OCI-LY7 (cell line): ENCODE measurements around the gene EIPR1. TPM values are rescaled to one million over a fixed set of nuclear protein-coding genes. Genes with fewer than 3 reads are reported as not detected.

Experiments used
- BruUV-seq: library from RNA; stranded (reverse); fragments of 400-500 nt; replicated peaks from 2 replicates; lab custom pipeline; 2021; lab: Mats Ljungman, UMichigan
- CTCF ChIA-PET: fragments of 300-600 bp; sonication (Branson Sonifier 250); formaldehyde crosslinking; loops from one replicate; lab custom pipeline; 2022; ENCODE audit warnings: antibody characterized with exemption; ENCODE audit not compliant: unreplicated experiment; lab: Charles Lee
- POLR2A ChIA-PET: fragments of 300-600 bp; sonication (Branson Sonifier 250); formaldehyde crosslinking; loops from one replicate; lab custom pipeline; 2022; ENCODE audit warnings: antibody characterized with exemption; lab: Charles Lee
- DNase-seq: peaks from one replicate; pipeline ENCODE4 v3.0.0-alpha.2; 2015; ENCODE audit warnings: low spot score
- H2AFZ ChIP-seq: fragments of 200-600 bp; sonication (generic), shearing (Covaris generic); 2 replicates; pipeline ENCODE4 v1.6.1; 2014; ENCODE audit warnings: mild to moderate bottlenecking, antibody characterized with exemption, low read length, moderate library complexity
- H3K27ac ChIP-seq: fragments of 200-600 bp; sonication (generic); 2 replicates; pipeline ENCODE4 v1.5.1; 2014; ENCODE audit warnings: mixed run types, low read depth, mild to moderate bottlenecking, moderate library complexity, low read length, inconsistent platforms; ENCODE audit not compliant: poor library complexity, severe bottlenecking
- H3K36me3 ChIP-seq: fragments of 200-600 bp; sonication (generic); 2 replicates; pipeline ENCODE4 v1.6.1; 2014; ENCODE audit warnings: mild to moderate bottlenecking, antibody characterized with exemption, low read length, moderate library complexity, mixed read lengths; ENCODE audit not compliant: insufficient read depth
- H3K4me1 ChIP-seq: fragments of 200-600 bp; sonication (generic); 2 replicates; pipeline ENCODE4 v1.5.1; 2014; ENCODE audit warnings: mild to moderate bottlenecking, low read length; ENCODE audit not compliant: insufficient read depth, poor library complexity, severe bottlenecking
- H3K4me2 ChIP-seq: fragments of 200-600 bp; sonication (generic); 2 replicates; pipeline ENCODE4 v1.6.1; 2014; ENCODE audit warnings: mild to moderate bottlenecking, low read length
- H3K4me3 ChIP-seq: fragments of 200-600 bp; sonication (generic); 2 replicates; pipeline ENCODE4 v1.5.1; 2014; ENCODE audit warnings: mild to moderate bottlenecking, low read depth, low read length; ENCODE audit not compliant: poor library complexity, severe bottlenecking
- H3K79me2 ChIP-seq: fragments of 200-600 bp; sonication (generic); 2 replicates; pipeline ENCODE4 v1.6.1; 2016; ENCODE audit warnings: low read depth, mild to moderate bottlenecking, low read length, moderate library complexity, mixed read lengths; ENCODE audit not compliant: insufficient read depth
- H3K9me2 ChIP-seq: fragments of 200-600 bp; sonication (generic); 2 replicates; pipeline ENCODE4 v1.6.1; 2016; ENCODE audit warnings: mild to moderate bottlenecking, low read length, mixed read lengths; ENCODE audit not compliant: insufficient read depth
- H3K9me3 ChIP-seq: fragments of 200-600 bp; sonication (generic); 2 replicates; pipeline ENCODE4 v1.6.1; 2014; ENCODE audit warnings: mild to moderate bottlenecking, mixed run types, low read length, mixed read lengths
- H4K20me1 ChIP-seq: fragments of 200-600 bp; sonication (generic); 2 replicates; pipeline ENCODE4 v1.6.1; 2014; ENCODE audit warnings: mild to moderate bottlenecking, antibody characterized with exemption, low read length, moderate library complexity, mixed read lengths; ENCODE audit not compliant: insufficient read depth
- EZH2phosphoT487 ChIP-seq: fragments of 200-600 bp; sonication (generic); IDR thresholded peaks from 2 replicates; pipeline ENCODE4 v1.6.1; 2018; ENCODE audit warnings: low read depth, borderline replicate concordance, mild to moderate bottlenecking, mixed run types, antibody characterized with exemption, low read length, moderate library complexity, mixed read lengths
- intact Hi-C: fragments of 100-400 bp; cut with micrococcal nuclease; formaldehyde crosslinking; loops from one replicate; pipeline ENCODE4 v1.10.0; 2022; ENCODE audit not compliant: unreplicated experiment
- total RNA-seq, 2 experiments: library from RNA; depleted of rRNA in 1 of 2; stranded (reverse); fragments of >200 nt in 1 of 2; shearing (Covaris generic) in 1 of 2; gene quantifications; 2 replicates each; pipeline ENCODE4 v1.2.3, GENCODE V29; 2014 to 2022
- TF ChIP-seq, protein P1 (sequence below): fragments of 200-600 bp; sonication (generic); conservative IDR thresholded peaks from 2 replicates; pipeline ENCODE4 v1.5.1; 2014; ENCODE audit warnings: mild to moderate bottlenecking, antibody characterized with exemption, low read length, moderate library complexity, mixed read lengths

Gene EIPR1
- total RNA-seq, 2 experiments from 2014 or later = 60.5 to 61.7 TPM

DNA sequence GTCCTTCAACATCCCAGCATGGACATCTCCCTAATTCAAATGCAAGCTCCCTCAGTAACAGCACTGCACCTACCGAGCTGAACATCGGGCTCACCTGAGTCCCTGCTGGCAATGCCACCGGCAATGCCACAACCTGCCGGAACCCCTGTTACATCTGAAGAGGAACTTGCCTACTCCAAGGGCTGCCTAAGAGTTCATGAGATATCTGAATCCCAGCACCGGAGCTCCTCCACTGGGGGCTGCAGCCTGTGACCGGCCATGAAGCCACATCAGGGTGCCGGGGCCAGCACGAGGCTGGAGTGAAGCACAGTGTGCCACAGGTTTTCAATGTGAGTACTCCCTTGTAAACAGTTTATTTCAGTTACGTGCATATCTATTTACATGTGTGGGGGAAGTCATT lies 152.9 kb downstream of the EIPR1 start:
- ChIA-PET POLR2A (interaction anchor here (0.6 kb wide), 1 partner anchor 640 kb away, joined by 3 read pairs; no protein-coding TSS in a partner anchor), CTCF (no interaction called here)
- no peaks in the 10 kb centered on the region for H4K20me1 ChIP-seq
- no peak overlapping the region for H3K27ac ChIP-seq
- intact Hi-C loops = no loop called here
- H3K9me2 ChIP-seq = no peaks in the 10 kb centered on the region
- H3K36me3 ChIP-seq = 0 out of 2 replicates have a peak, but pooled peaks cover 6% of the 10 kb centered on the region
- DNase-seq = no peak
- H3K4me1 ChIP-seq = no peaks in the 10 kb centered on the region
- peaks cover 10% of the 10 kb centered on the region for H3K9me3 ChIP-seq
- no peak overlapping the region for H2AFZ ChIP-seq
- no peaks in the 10 kb centered on the region for H3K79me2 ChIP-seq
- no TSS peak for BruUV-seq
- TF ChIP-seq, protein P1, sequence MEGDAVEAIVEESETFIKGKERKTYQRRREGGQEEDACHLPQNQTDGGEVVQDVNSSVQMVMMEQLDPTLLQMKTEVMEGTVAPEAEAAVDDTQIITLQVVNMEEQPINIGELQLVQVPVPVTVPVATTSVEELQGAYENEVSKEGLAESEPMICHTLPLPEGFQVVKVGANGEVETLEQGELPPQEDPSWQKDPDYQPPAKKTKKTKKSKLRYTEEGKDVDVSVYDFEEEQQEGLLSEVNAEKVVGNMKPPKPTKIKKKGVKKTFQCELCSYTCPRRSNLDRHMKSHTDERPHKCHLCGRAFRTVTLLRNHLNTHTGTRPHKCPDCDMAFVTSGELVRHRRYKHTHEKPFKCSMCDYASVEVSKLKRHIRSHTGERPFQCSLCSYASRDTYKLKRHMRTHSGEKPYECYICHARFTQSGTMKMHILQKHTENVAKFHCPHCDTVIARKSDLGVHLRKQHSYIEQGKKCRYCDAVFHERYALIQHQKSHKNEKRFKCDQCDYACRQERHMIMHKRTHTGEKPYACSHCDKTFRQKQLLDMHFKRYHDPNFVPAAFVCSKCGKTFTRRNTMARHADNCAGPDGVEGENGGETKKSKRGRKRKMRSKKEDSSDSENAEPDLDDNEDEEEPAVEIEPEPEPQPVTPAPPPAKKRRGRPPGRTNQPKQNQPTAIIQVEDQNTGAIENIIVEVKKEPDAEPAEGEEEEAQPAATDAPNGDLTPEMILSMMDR = no peak
- TF ChIP-seq EZH2phosphoT487 = no peak
- no peak overlapping the region for H3K4me3 ChIP-seq
- H3K4me2 ChIP-seq = no peak overlapping the region

DNA sequence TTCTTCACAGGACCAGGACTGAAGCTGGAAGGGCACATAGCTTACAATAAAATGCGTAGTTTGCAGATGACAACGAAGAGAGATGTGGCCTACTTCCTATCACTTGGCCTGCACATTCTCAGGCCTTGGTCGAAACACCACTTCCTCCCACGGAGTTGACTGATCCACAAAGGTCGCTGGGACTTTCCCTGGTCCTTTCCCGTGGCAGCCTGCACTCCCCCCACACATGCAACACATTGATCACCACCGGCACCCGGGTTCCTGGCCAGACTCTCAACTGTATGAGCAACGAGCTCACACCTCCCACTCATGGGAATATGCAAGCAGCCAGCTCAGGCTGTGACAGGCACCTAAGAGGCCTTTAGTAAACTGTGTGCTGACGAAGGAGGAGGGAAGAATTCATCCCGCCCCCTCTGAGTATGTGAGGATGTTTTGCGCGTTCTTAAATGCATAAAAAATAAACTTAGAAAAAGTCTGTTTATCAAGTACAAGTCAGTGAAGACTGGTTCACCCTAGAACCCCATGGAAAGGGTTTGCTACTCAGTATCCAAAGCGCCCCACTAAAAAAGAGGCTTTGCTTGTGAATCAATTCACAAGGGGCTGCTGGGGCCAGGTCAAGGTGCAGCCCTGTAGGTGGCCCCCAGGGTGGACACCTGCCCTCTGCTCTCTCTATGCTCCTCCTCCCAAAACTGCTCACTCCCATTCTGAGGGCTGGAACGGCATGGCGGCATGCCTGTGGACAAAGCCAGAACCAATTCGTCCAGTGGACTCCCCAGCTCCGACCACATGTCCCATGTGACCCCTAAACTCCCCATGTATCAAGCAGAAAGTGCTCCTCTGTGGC lies 154.3 kb downstream of the EIPR1 start:
- Histone ChIP-seq H3K79me2 (no peaks in the 10 kb centered on the region), H3K4me1 (no peaks in the 10 kb centered on the region), H3K36me3 (0 out of 2 replicates have a peak, but pooled peaks cover 9% of the 10 kb centered on the region), H3K9me3 (peaks cover 10% of the 10 kb centered on the region), H2AFZ (no peak overlapping the region), H3K9me2 (no peaks in the 10 kb centered on the region), H3K4me2 (no peak overlapping the region), H4K20me1 (no peaks in the 10 kb centered on the region), H3K4me3 (no peak overlapping the region), H3K27ac (no peak overlapping the region)
- BruUV-seq = no TSS peak
- TF ChIP-seq, protein P1 = no peak
- no peak for TF ChIP-seq EZH2phosphoT487
- ChIA-PET POLR2A (no interaction called here), CTCF (no interaction called here)
- no peak for DNase-seq
- intact Hi-C loops = no loop called here

DNA sequence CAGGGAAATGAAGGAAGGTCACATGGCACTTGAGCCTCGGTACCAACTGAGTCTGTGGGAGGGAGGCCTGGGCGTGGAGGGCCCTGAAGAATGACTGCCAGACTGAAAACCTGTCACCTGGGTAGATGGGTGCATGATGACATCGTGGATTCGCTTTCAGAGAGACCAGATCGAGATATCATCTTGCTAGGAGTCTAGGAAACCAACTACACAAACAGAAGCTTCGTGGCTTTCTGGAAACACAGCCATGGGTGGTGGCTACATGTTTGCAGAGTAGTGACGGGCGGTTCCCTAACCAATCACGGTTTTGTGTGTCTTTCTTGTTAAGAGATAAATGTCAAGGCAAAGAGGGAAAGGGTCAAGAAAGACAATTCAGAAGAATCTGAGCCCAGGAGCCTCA lies 155.0 kb downstream of the EIPR1 start:
- CTCF ChIA-PET = no interaction called here
- Histone ChIP-seq H3K4me1 (no peaks in the 10 kb centered on the region), H3K4me2 (no peak overlapping the region), H3K27ac (no peak overlapping the region), H3K9me2 (no peaks in the 10 kb centered on the region), H3K9me3 (peaks cover 10% of the 10 kb centered on the region), H2AFZ (no peak overlapping the region), H3K79me2 (no peaks in the 10 kb centered on the region), H4K20me1 (no peaks in the 10 kb centered on the region), H3K36me3 (peaks cover 9% of the 10 kb centered on the region; the same call in 1 of the 2 replicates), H3K4me3 (no peak overlapping the region)
- TF ChIP-seq EZH2phosphoT487 = no peak
- TF ChIP-seq, protein P1 = no peak
- POLR2A ChIA-PET = no interaction called here
- no TSS peak for BruUV-seq
- DNase-seq = no peak
- intact Hi-C loops = no loop called here
